SU-DHL-6 (cell line): ENCODE results near the gene DAAM1.

Experiments used
- H2AFZ ChIP-seq: fragments of 200-600 bp; sonication (generic); 2 replicates; pipeline ENCODE4 v1.6.1; 2014; ENCODE audit warnings: low read depth, mild to moderate bottlenecking, moderate library complexity, mixed read lengths, antibody characterized with exemption, low read length; ENCODE audit not compliant: severe bottlenecking
- H3F3A ChIP-seq: fragments of 200-600 bp; shearing (Covaris generic); 2 replicates; pipeline ENCODE4 v1.6.0; 2016; ENCODE audit warnings: antibody characterized with exemption, mild to moderate bottlenecking; ENCODE audit not compliant: insufficient read depth
- H3K27ac ChIP-seq: fragments of 200-600 bp; sonication (generic); 2 replicates; pipeline ENCODE4 v1.5.1; 2016; ENCODE audit warnings: low read depth, mild to moderate bottlenecking, low read length, moderate library complexity, mixed read lengths
- H3K27me3 ChIP-seq: fragments of 200-600 bp; sonication (generic), shearing (Covaris generic); 2 replicates; pipeline ENCODE4 v1.6.0; 2014; ENCODE audit warnings: mild to moderate bottlenecking, low read length
- H3K36me3 ChIP-seq: fragments of 200-600 bp; sonication (generic); 2 replicates; pipeline ENCODE4 v1.6.1; 2014; ENCODE audit warnings: mild to moderate bottlenecking, low read length, mixed read lengths
- H3K4me2 ChIP-seq: fragments of 300-600, 200-600 bp; shearing (Covaris generic), sonication (generic); 2 replicates; pipeline ENCODE4 v1.6.0; 2014; ENCODE audit warnings: low read length, low read depth, mild to moderate bottlenecking; ENCODE audit not compliant: poor library complexity, severe bottlenecking
- H3K4me3 ChIP-seq: fragments of 200-600 bp; sonication (generic); 2 replicates; pipeline ENCODE4 v1.5.1; 2014; ENCODE audit warnings: antibody characterized with exemption, low read length, mild to moderate bottlenecking, mixed read lengths; ENCODE audit not compliant: insufficient read depth, poor library complexity, severe bottlenecking
- H3K79me2 ChIP-seq: fragments of 200-600 bp; sonication (generic); 2 replicates; pipeline ENCODE4 v1.6.1; 2014; ENCODE audit warnings: mild to moderate bottlenecking, low read length, moderate library complexity; ENCODE audit not compliant: insufficient read depth
- H3K9ac ChIP-seq: fragments of 200-600 bp; sonication (generic); 2 replicates; pipeline ENCODE4 v1.7.0; 2014; ENCODE audit warnings: mild to moderate bottlenecking, low read length
- H3K9me2 ChIP-seq: fragments of 200-600 bp; sonication (generic); replicated peaks from 2 replicates; pipeline ENCODE4 v1.6.1; 2014; ENCODE audit warnings: low read length; ENCODE audit not compliant: insufficient read depth
- H3K9me3 ChIP-seq: fragments of 200-600 bp; sonication (generic); 2 replicates; pipeline ENCODE4 v1.6.1; 2014; ENCODE audit warnings: low read length, mixed read lengths; ENCODE audit not compliant: insufficient read depth
- H4K20me1 ChIP-seq: fragments of 200-600 bp; sonication (generic); 2 replicates; pipeline ENCODE4 v1.6.1; 2014; ENCODE audit warnings: low read depth, mild to moderate bottlenecking, antibody characterized with exemption, low read length, moderate library complexity, mixed read lengths
- EZH2phosphoT487 ChIP-seq: fragments of 200-600 bp; sonication (generic), shearing (Covaris generic); conservative IDR thresholded peaks from 2 replicates; pipeline ENCODE4 v1.6.1; 2018; ENCODE audit warnings: mild to moderate bottlenecking, antibody characterized with exemption, low read length, moderate library complexity, mixed read lengths
- TF ChIP-seq, protein P1 (sequence below): fragments of 200-600 bp; sonication (generic); IDR thresholded peaks from one replicate; pipeline ENCODE4 v1.5.1; 2017; ENCODE audit warnings: antibody characterized with exemption, mild to moderate bottlenecking, low read length, moderate library complexity; ENCODE audit not compliant: insufficient read depth, poor library complexity, severe bottlenecking

DAAM1 gene

DNA sequence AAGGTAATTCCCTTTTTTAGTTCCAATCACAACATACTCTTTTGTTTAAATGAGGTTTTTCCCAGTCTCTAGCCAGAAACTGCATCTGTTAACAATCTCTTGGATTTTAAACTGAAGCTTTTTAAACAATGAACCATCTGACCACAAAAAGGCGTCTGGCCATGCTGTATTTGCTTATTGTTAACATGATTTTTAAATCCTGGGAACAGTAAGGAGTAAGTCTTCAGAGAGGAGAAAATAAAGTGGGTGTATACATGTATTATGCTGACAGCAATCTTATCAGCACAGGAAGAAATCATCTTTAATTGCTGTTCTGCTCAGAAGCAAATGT lies 106.2 kb downstream of the DAAM1 start:
- no peak for TF ChIP-seq EZH2phosphoT487
- TF ChIP-seq, protein P1, sequence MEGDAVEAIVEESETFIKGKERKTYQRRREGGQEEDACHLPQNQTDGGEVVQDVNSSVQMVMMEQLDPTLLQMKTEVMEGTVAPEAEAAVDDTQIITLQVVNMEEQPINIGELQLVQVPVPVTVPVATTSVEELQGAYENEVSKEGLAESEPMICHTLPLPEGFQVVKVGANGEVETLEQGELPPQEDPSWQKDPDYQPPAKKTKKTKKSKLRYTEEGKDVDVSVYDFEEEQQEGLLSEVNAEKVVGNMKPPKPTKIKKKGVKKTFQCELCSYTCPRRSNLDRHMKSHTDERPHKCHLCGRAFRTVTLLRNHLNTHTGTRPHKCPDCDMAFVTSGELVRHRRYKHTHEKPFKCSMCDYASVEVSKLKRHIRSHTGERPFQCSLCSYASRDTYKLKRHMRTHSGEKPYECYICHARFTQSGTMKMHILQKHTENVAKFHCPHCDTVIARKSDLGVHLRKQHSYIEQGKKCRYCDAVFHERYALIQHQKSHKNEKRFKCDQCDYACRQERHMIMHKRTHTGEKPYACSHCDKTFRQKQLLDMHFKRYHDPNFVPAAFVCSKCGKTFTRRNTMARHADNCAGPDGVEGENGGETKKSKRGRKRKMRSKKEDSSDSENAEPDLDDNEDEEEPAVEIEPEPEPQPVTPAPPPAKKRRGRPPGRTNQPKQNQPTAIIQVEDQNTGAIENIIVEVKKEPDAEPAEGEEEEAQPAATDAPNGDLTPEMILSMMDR, result no peak
- no peak overlapping the region for H3K4me3 ChIP-seq
- no peaks in the 10 kb centered on the region for H3K9me3 ChIP-seq
- no peaks in the 10 kb centered on the region for H4K20me1 ChIP-seq
- H3F3A ChIP-seq, result peaks cover 16% of the 10 kb centered on the region; the same call in 1 of the 2 replicates
- H3K4me2 ChIP-seq, result no peak overlapping the region
- H3K36me3 ChIP-seq, result peaks cover 11% of the 10 kb centered on the region; the same call in 1 of the 2 replicates
- no peak overlapping the region for H2AFZ ChIP-seq
- H3K9ac ChIP-seq, result no peak overlapping the region
- no peaks in the 10 kb centered on the region for H3K27me3 ChIP-seq
- no peaks in the 10 kb centered on the region for H3K9me2 ChIP-seq
- H3K27ac ChIP-seq, result peak overlapping the region; percentile 7; the same call in 1 of the 2 replicates
- peaks cover 13% of the 10 kb centered on the region; the same call in 1 of the 2 replicates for H3K79me2 ChIP-seq

DNA sequence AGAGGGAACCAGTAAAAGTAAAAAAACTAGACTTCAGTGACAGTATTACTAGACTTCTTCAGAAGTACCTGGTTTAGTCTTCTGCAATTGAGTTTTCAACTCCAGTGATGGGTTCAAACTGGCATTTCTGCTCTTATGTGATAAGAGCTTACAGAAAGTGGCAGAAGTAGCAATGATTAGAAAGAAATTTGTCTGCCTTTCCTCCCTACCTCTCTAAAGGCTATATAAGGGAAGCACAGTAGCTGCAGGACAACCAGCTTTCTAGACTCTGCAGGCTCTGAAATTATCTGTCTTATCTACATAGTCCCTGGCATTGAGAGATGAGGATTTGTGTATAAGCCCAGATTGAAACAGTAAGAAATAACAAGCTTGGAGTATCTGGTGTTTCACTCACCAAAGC lies 107.5 kb downstream of the DAAM1 start:
- H3K27ac ChIP-seq, result peak overlapping the region; percentile 16
- no peaks in the 10 kb centered on the region for H3K9me2 ChIP-seq
- no peak overlapping the region for H2AFZ ChIP-seq
- TF ChIP-seq EZH2phosphoT487, result no peak
- TF ChIP-seq, protein P1, result no peak
- H3K9ac ChIP-seq, result no peak overlapping the region
- H3K27me3 ChIP-seq, result no peaks in the 10 kb centered on the region
- no peak overlapping the region for H3K4me2 ChIP-seq
- peaks cover 11% of the 10 kb centered on the region; the same call in 1 of the 2 replicates for H3K36me3 ChIP-seq
- peaks cover 13% of the 10 kb centered on the region; the same call in 1 of the 2 replicates for H3K79me2 ChIP-seq
- H4K20me1 ChIP-seq, result no peaks in the 10 kb centered on the region
- peaks cover 23% of the 10 kb centered on the region; the same call in 1 of the 2 replicates for H3F3A ChIP-seq
- H3K4me3 ChIP-seq, result no peak overlapping the region
- no peaks in the 10 kb centered on the region for H3K9me3 ChIP-seq

DNA sequence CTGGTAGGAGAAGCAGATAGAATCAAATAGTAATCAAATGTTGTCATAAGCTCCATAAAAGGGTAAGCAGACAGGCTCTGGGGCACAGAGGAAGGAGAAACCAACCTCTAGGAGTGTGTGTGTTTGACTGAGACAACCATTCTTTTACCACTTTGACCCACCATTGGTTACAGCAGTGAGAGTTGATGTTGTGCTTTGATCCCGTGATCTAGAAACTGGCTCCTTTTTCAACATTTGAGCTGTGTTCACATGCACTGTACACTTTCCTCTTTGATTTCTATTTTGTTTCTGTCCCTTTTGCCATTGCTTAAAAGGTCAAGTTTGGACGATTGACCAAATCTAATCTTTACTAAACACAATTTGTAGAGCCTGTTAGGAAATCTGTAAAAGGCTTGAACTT lies 108.0 kb downstream of the DAAM1 start:
- Histone ChIP-seq H3K27me3 (no peaks in the 10 kb centered on the region), H2AFZ (no peak overlapping the region), H4K20me1 (no peaks in the 10 kb centered on the region), H3K9me3 (no peaks in the 10 kb centered on the region), H3K27ac (peak overlapping the region; percentile 16), H3K9me2 (no peaks in the 10 kb centered on the region), H3F3A (peaks cover 26% of the 10 kb centered on the region; the same call in 1 of the 2 replicates), H3K79me2 (peaks cover 13% of the 10 kb centered on the region; the same call in 1 of the 2 replicates), H3K4me2 (no peak overlapping the region), H3K4me3 (no peak overlapping the region), H3K9ac (no peak overlapping the region), H3K36me3 (peaks cover 5% of the 10 kb centered on the region; the same call in 1 of the 2 replicates)
- TF ChIP-seq EZH2phosphoT487, result no peak
- TF ChIP-seq, protein P1, result no peak
